Measurements from ENCODE around the gene DCHS2. TPM values are rescaled to one million over a fixed set of nuclear protein-coding genes. Genes with fewer than 3 reads are reported as not detected.

Gene DCHS2
- polyA plus RNA-seq, 5 donors: 1.2 to 3.2 (median 2.1) TPM

DNA sequence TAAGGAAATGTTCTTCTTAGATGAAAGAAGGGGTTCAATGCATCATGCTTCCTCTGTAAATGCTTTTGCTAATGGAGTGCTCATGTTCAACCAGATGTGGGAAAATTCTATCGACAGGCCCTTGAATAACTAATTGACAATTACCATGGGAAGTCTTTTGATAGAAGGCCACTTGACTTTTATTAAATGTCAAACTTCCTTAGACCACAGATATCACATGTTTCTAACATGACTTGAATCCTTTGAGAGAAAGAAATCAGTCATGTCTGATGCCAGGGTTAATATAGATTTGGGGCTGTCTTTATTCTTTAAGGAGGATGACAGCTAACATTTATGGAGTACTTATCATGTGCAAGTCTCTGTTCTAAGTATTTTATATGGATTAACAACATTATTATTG lies 280.1 kb downstream of the DCHS2 start:
- DNase-seq: no peak

GRCh38 chr4:154208424-154208823 lies 283.2 kb downstream of the DCHS2 start:
- DNase-seq: no peak

- DNase-seq: no peak
Measured at GRCh38 chr4:154205471-154205870, 286.1 kb downstream of the DCHS2 start.

DNA sequence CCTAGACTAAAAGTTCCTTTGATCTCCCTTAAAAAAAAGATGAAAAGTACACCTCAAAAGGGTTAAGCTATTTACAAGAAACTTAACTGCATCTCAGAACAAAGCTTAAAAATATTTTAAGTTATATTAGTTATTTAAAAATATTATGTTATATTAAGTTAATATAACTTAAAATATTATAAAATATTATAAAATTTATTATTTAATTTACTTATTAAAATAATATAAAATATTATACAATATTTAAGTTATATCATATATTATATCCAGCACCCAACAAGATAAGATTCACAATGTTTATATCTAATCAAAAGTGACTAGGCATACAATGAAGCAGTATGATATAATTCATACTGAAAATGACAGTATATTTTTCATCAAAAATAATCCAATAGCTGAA lies 296.9 kb downstream of the DCHS2 start:
- no peak for DNase-seq

DNA sequence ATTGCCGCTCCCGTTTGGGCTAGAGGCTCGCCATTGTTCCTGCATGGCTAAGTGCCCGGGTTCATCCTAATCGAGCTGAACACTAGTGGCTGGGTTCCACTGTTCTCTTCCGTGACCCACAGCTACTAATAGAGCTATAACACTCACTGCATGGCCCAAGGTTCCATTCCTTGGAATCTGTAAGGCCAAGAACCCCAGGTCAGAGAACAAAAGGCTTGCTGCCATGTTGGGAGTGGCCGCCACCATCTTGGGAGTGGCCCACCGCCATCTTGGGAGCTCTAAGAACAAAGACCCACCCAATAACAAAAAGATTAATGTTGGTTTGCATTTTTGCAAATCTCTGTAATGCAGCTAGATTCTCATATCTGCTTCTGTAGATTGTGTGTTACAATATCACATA lies 299.0 kb downstream of the DCHS2 start:
- DNase-seq: no peak

DNA sequence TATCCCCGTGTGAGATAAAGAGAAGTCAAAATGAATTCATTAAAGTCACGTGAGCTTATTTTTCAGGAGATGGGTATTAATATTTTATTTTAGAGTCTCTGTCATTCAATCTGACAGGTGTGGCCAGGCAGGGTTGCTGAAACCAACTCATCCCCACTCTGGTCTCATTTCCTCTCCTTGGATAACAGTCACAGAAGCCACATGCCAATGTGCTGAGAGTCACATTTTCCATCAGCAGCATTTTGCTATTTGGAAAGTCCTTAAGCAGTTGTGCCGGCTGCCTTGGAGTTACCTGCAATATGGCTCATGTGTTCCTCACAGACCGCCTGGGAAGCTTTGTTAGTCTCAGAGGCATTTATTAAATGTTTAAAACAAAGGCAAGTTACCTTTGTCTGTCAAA lies 302.3 kb downstream of the DCHS2 start:
- DNase-seq: no peak

- no peak for DNase-seq
Measured at GRCh38 chr4:154186888-154187287, 304.7 kb downstream of the DCHS2 start.

DNA sequence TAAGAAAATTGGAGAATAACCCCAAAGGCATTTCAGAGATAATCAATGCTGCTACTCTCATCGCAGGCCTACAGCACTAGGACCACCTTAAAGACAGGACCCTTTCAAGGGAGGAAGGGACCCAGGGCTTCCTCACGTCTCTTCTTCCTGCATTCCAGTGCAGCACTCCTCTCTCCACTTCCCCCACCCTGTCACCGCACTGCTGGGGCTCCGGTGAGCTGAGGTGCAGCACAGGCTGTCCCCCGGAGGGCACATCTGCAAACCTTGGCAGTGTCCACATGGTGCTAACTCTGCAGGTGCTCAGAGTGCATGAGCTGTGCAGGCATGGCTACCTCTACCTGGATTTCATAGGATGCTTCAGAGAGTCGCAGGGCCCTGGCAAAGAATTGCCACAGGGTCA lies 305.6 kb downstream of the DCHS2 start:
- no peak for DNase-seq

DNA sequence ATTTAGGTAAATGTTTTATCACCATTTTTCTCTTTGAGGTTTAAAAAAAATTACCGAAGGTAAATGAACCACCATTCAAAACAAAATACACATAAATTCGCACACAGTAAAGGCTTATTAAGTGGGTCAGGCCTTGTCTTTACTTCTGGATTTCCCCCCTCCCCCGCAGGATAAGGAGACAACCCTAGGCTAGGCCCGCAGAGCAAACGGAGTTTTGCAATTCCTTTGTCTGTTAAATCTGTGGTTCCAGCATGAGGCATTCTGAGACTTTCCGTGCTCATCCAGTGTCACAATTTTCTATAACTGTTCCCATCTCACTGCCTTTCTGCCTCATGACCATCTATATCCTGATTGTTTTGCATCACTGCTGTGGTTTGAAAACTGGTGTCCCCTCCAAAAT lies 307.4 kb downstream of the DCHS2 start:
- DNase-seq: no peak

- DNase-seq: no peak
Measured at GRCh38 chr4:154183264-154183663, 308.3 kb downstream of the DCHS2 start.

Other genes with a start within 250 kb of the DCHS2 start
- gene PLRG1, start 58.6 kb upstream of the DCHS2 start, polyA plus RNA-seq (ENCODE audit: insufficient read depth in 1 of 5, insufficient read length in 5 of 5, low replicate concordance in 1 of 5): 100 to 1,000 TPM in 3 of 5 donors, 10 to 100 TPM in 2; 79.0 to 122 (median 112) TPM
- gene FGB, start 71.2 kb upstream of the DCHS2 start, polyA plus RNA-seq (ENCODE audit: insufficient read depth in 1 of 5, insufficient read length in 5 of 5, low replicate concordance in 1 of 5): 10 to 100 TPM in 1 of 5 donors, under 1 TPM in 2, not detected in 2; 0.09 to 31.3 (median 0.14) TPM
- 10 to 100 TPM in 1 of 5 donors, not detected in 4; 17.5 TPM for gene FGA, start 98.9 kb upstream of the DCHS2 start, polyA plus RNA-seq (ENCODE audit: insufficient read depth in 1 of 5, insufficient read length in 5 of 5, low replicate concordance in 1 of 5)
- 10 to 100 TPM in 1 of 5 donors, under 1 TPM in 1, not detected in 3; 0.06 to 20.6 TPM for gene FGG, start 120.9 kb upstream of the DCHS2 start, polyA plus RNA-seq (ENCODE audit: insufficient read depth in 1 of 5, insufficient read length in 5 of 5, low replicate concordance in 1 of 5)

Measured in right lung (tissue), 5 donors.